ENCODE data around the gene KIRREL3.

The KIRREL3 gene

GRCh38 chr11:126602349-126602940 lies 398.1 kb downstream of the KIRREL3 start:
- no peak overlapping the region for H3K4me3 ChIP-seq (ENCODE audit: control insufficient read depth, low read depth, low read length)
- TF ChIP-seq CTCF (IDR thresholded peaks at IDR 0.05; ENCODE audit: control insufficient read depth, insufficient read depth, low read depth, low read length, missing control alignments) = no peak
- DNase-seq (ENCODE audit: low read depth) = no peak

GRCh38 chr11:126601550-126602215 lies 398.9 kb downstream of the KIRREL3 start:
- no peak overlapping the region for H3K4me3 ChIP-seq (ENCODE audit: control insufficient read depth, low read depth, low read length)
- TF ChIP-seq CTCF (IDR thresholded peaks at IDR 0.05; ENCODE audit: control insufficient read depth, insufficient read depth, low read depth, low read length, missing control alignments) = no peak
- DNase-seq (ENCODE audit: low read depth) = no peak

- no peak for DNase-seq (ENCODE audit: low read depth)
- H3K4me3 ChIP-seq (ENCODE audit: control insufficient read depth, low read depth, low read length) = no peak overlapping the region
- TF ChIP-seq CTCF (IDR thresholded peaks at IDR 0.05; ENCODE audit: control insufficient read depth, insufficient read depth, low read depth, low read length, missing control alignments) = no peak
Measured at GRCh38 chr11:126601136-126601535, 399.4 kb downstream of the KIRREL3 start.

GRCh38 chr11:126599217-126599897 lies 401.2 kb downstream of the KIRREL3 start:
- DNase-seq (ENCODE audit: low read depth) = no peak
- H3K4me3 ChIP-seq (ENCODE audit: control insufficient read depth, low read depth, low read length) = no peak overlapping the region
- no peak for TF ChIP-seq CTCF (IDR thresholded peaks at IDR 0.05; ENCODE audit: control insufficient read depth, insufficient read depth, low read depth, low read length, missing control alignments)

GRCh38 chr11:126598344-126599216 lies 402.0 kb downstream of the KIRREL3 start:
- DNase-seq (ENCODE audit: low read depth) = no peak
- no peak for TF ChIP-seq CTCF (IDR thresholded peaks at IDR 0.05; ENCODE audit: control insufficient read depth, insufficient read depth, low read depth, low read length, missing control alignments)
- no peak overlapping the region for H3K4me3 ChIP-seq (ENCODE audit: control insufficient read depth, low read depth, low read length)

- no peak for TF ChIP-seq CTCF (IDR thresholded peaks at IDR 0.05; ENCODE audit: control insufficient read depth, insufficient read depth, low read depth, low read length, missing control alignments)
- no peak overlapping the region for H3K4me3 ChIP-seq (ENCODE audit: control insufficient read depth, low read depth, low read length)
- no peak for DNase-seq (ENCODE audit: low read depth)
Measured at GRCh38 chr11:126597041-126597440, 403.5 kb downstream of the KIRREL3 start.
